K562 (cell line): ENCODE measurements around the gene CFAP107. TPM values are rescaled to one million over a fixed set of nuclear protein-coding genes. Genes with fewer than 3 reads are reported as not detected.
A peak's percentile ranks its signal among the peaks of the same experiment; 100 is the strongest.

Source experiments
- ADNP ChIP-seq: fragments of 200-800 bp; sonication (Bioruptor generic); IDR thresholded peaks from 2 replicates; pipeline ENCODE4 v1.6.1; 2016; ENCODE audit warnings: missing genetic modification characterization, missing compliant biosample characterization
- CBX1 ChIP-seq: sonication (generic); IDR thresholded peaks from 2 replicates; pipeline ENCODE4 v1.6.1; 2016; ENCODE audit warnings: antibody characterized with exemption, low read depth, mild to moderate bottlenecking
- CREM ChIP-seq: IDR thresholded peaks from 2 replicates; pipeline ENCODE4 v1.6.1; 2014; ENCODE audit warnings: antibody characterized with exemption, low read depth
- FOS ChIP-seq: IDR thresholded peaks from 3 replicates; pipeline ENCODE4 v1.6.1; 2011; ENCODE audit not compliant: insufficient read length; ENCODE audit errors: extremely low read depth
- FOXJ2 ChIP-seq: fragments of 200-800 bp; sonication (Bioruptor generic); IDR thresholded peaks from 2 replicates; pipeline ENCODE4 v1.6.1; 2016; ENCODE audit warnings: missing genetic modification characterization, missing compliant biosample characterization
- GTF3C2 ChIP-seq: IDR thresholded peaks from 3 replicates; pipeline ENCODE4 v1.6.1; 2011; ENCODE audit warnings: borderline replicate concordance, mild to moderate bottlenecking, moderate library complexity; ENCODE audit not compliant: insufficient read length; ENCODE audit errors: extremely low read depth
- MYNN ChIP-seq, 2 experiments: sonication (generic); formaldehyde crosslinking in 1 of 2; IDR thresholded peaks; 2 replicates each; pipeline versions ENCODE4 v1.5.0 to v1.6.1; 2016 to 2020; ENCODE audit warnings: antibody characterized with exemption in 1 of 2, missing genetic modification reagents in 1 of 2
- NELFE ChIP-seq: IDR thresholded peaks from 2 replicates; pipeline ENCODE4 v1.6.1; 2011; ENCODE audit warnings: mild to moderate bottlenecking; ENCODE audit not compliant: insufficient read depth, insufficient read length
- NFE2L1 ChIP-seq: fragments of 450-650 bp; IDR thresholded peaks from 2 replicates; pipeline ENCODE4 v1.6.1; 2016; ENCODE audit warnings: missing genetic modification characterization, low read depth, mild to moderate bottlenecking, missing compliant biosample characterization, moderate library complexity, borderline replicate concordance
- RBFOX2 ChIP-seq: fragments of 200-400 bp; formaldehyde crosslinking; IDR thresholded peaks from 2 replicates; pipeline ENCODE4 v1.6.1; 2017; ENCODE audit warnings: low read depth, mild to moderate bottlenecking, low read length, moderate library complexity
- STAT6 ChIP-seq: sonication (generic); formaldehyde crosslinking; IDR thresholded peaks from 2 replicates; pipeline ENCODE4 v1.8.1; 2023; ENCODE audit warnings: mild to moderate bottlenecking, missing genetic modification reagents
- THAP12 ChIP-seq: fragments of 250-450 bp; sonication (Bioruptor Pico); IDR thresholded peaks from 2 replicates; pipeline ENCODE4 v1.9.0; 2021; ENCODE audit warnings: mild to moderate bottlenecking, inconsistent platforms
- ZC3H4 ChIP-seq: sonication (generic); formaldehyde crosslinking; IDR thresholded peaks from 2 replicates; pipeline ENCODE4 v1.9.0; 2021; ENCODE audit warnings: missing genetic modification reagents, borderline replicate concordance
- polyA plus RNA-seq, 8 experiments: library from polyadenylated mRNA; depleted of rRNA in 4 of 8; stranded (reverse) in 5 of 8; unstranded in 3 of 8; fragments of >200 nt; fragmentation: Nextera tagmentation in 2 of 8; fragmentation: Illumina TruSeq in 1 of 8; extraction: Ambion mirVana in 2 of 8; extraction: Trizol in 1 of 8; gene quantifications; 2 replicates each; pipeline versions ENCODE4 v1.2.1 to v1.2.3, GENCODE V29; 2011 to 2014; ENCODE audit warnings: inconsistent platforms in 1 of 8, missing spikeins in 1 of 8
- total RNA-seq, 7 experiments: library from RNA; depleted of rRNA in 6 of 7; stranded (reverse); fragments of >200 nt in 6 of 7; fragmentation: Illumina TruSeq in 2 of 7; extraction: Trizol in 2 of 7; gene quantifications; 2 replicates each; pipeline versions ENCODE4 v1.2.1 to v1.2.3, GENCODE V29; 2011 to 2021; ENCODE audit warnings: low replicate concordance in 1 of 7
- TF ChIP-seq, protein P1 (sequence below): fragments of 450-650 bp; formaldehyde crosslinking; IDR thresholded peaks from 2 replicates; pipeline ENCODE4 v1.4.0; 2020; ENCODE audit warnings: mild to moderate bottlenecking
- TF ChIP-seq, protein P2 (sequence below), 2 experiments: fragments of 200-800 bp in 1 of 2; sonication (Bioruptor generic) in 1 of 2; sonication (generic) in 1 of 2; formaldehyde crosslinking in 1 of 2; IDR thresholded peaks in 1 of 2; conservative IDR thresholded peaks in 1 of 2; 2 replicates each; pipeline versions ENCODE4 v1.5.0 to v1.6.1; 2016 to 2020; ENCODE audit warnings: missing compliant biosample characterization in 1 of 2, missing genetic modification characterization in 1 of 2, missing genetic modification reagents in 1 of 2

CFAP107 gene
- total and polyA plus RNA-seq, 9 of the 15 experiments (the other 6 are each of a cell fraction or from before 2014, with no cell fraction given), result 0.03 to 0.08 TPM; not detected in 7

GRCh38 chr1:12745992-12746323 is at the start of gene CFAP107 (continued):
- no peak for TF ChIP-seq THAP12
- peak; percentile 73 for TF ChIP-seq ADNP (tag)
- no peak for TF ChIP-seq NFE2L1 (tag)
- no peak for TF ChIP-seq GTF3C2
- TF ChIP-seq STAT6 (CRISPR knock-in tag), result no peak
- TF ChIP-seq, protein P1, sequence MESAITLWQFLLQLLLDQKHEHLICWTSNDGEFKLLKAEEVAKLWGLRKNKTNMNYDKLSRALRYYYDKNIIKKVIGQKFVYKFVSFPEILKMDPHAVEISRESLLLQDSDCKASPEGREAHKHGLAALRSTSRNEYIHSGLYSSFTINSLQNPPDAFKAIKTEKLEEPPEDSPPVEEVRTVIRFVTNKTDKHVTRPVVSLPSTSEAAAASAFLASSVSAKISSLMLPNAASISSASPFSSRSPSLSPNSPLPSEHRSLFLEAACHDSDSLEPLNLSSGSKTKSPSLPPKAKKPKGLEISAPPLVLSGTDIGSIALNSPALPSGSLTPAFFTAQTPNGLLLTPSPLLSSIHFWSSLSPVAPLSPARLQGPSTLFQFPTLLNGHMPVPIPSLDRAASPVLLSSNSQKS (CRISPR knock-in tag), result no peak
- TF ChIP-seq ZC3H4, result no peak
- no peak for TF ChIP-seq FOS
- TF ChIP-seq CBX1, result peak; percentile 11; the same call in 1 of the 2 replicates
- TF ChIP-seq RBFOX2, result no peak
- TF ChIP-seq, protein P2, sequence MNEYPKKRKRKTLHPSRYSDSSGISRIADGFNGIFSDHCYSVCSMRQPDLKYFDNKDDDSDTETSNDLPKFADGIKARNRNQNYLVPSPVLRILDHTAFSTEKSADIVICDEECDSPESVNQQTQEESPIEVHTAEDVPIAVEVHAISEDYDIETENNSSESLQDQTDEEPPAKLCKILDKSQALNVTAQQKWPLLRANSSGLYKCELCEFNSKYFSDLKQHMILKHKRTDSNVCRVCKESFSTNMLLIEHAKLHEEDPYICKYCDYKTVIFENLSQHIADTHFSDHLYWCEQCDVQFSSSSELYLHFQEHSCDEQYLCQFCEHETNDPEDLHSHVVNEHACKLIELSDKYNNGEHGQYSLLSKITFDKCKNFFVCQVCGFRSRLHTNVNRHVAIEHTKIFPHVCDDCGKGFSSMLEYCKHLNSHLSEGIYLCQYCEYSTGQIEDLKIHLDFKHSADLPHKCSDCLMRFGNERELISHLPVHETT (CRISPR knock-in tag; conservative IDR thresholded peaks at IDR 0.05 in 1 of 2, IDR thresholded peaks at IDR 0.05 in 1 of 2), result no peak
- TF ChIP-seq NELFE, result no peak
- TF ChIP-seq FOXJ2 (tag), result peak; percentile 90
- no peak for TF ChIP-seq MYNN (IDR thresholded peaks at IDR 0.05)
- no peak for TF ChIP-seq MYNN (CRISPR knock-in tag; IDR thresholded peaks at IDR 0.05)
- no peak for TF ChIP-seq CREM
